Gastrocnemius medialis (tissue), 4 donors: Measurements from ENCODE around the gene PRMT7.

Experiments
- POLR2A ChIP-seq, 2 donors: fragments of 450-650 bp; IDR thresholded peaks; one replicate each; pipeline ENCODE4 v1.6.1; 2017; ENCODE audit warnings: antibody characterized with exemption in 2 of 2, mild to moderate bottlenecking in 2 of 2, moderate library complexity in 2 of 2
- TF ChIP-seq, protein P1 (sequence below), 5 experiments: fragments of 450-650 bp in 3 of 5; fragments of 200-600 bp in 2 of 5; sonication (generic) in 2 of 5; IDR thresholded peaks in 4 of 5; conservative IDR thresholded peaks in 1 of 5; 1 replicate in 4 of 5; 2 replicates in 1 of 5; pipeline ENCODE4 v1.5.1; 2016 to 2019; ENCODE audit warnings: antibody characterized with exemption in 5 of 5, mild to moderate bottlenecking in 3 of 5, moderate library complexity in 3 of 5

DNA sequence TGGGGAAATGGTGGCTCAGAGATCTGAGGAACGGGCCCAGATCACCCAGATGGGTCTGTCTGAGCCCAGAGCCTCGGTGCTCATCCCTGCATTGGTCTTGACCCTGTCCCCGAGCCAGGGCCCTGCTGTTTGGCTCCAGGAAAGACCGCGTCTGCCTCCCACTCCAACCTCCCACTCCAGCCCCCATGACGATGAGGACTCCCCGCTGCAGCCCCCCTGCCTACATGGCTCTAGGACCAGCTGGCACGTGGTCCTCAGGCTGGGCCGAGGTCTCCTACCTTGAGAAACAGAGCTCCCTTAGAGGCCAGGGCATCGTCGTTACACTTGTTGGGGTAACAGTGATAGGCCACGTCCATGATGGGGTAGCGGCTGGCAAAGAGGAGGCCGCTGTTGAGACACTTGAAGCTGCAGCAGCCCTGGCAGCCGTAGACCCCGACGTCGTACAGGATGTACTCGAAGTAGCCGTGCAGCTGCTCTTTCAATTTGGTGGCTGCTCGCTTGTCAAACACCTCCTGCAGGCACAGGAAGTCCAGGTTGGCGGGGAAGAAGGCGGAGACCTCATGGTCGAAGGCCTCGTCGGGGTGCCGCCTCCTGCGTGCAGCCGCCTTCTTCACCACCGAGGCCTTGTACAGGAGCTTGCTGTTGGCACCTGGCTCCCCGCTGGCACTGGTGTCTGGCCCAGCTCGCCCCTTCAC lies 59.9 kb downstream of the PRMT7 start:
- TF ChIP-seq, protein P1, sequence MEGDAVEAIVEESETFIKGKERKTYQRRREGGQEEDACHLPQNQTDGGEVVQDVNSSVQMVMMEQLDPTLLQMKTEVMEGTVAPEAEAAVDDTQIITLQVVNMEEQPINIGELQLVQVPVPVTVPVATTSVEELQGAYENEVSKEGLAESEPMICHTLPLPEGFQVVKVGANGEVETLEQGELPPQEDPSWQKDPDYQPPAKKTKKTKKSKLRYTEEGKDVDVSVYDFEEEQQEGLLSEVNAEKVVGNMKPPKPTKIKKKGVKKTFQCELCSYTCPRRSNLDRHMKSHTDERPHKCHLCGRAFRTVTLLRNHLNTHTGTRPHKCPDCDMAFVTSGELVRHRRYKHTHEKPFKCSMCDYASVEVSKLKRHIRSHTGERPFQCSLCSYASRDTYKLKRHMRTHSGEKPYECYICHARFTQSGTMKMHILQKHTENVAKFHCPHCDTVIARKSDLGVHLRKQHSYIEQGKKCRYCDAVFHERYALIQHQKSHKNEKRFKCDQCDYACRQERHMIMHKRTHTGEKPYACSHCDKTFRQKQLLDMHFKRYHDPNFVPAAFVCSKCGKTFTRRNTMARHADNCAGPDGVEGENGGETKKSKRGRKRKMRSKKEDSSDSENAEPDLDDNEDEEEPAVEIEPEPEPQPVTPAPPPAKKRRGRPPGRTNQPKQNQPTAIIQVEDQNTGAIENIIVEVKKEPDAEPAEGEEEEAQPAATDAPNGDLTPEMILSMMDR (IDR thresholded peaks at IDR 0.05 in 4 of 5, conservative IDR thresholded peaks at IDR 0.05 in 1 of 5) = no peak
- TF ChIP-seq POLR2A (IDR thresholded peaks at IDR 0.05) = no peak
